MM.1S (cell line): ENCODE results near the gene OBSCN.

Source experiments
- DNase-seq: peaks from one replicate; pipeline ENCODE4 v3.0.0-alpha.2; 2015
- H2AFZ ChIP-seq: fragments of 300-600 bp; sonication (generic); 2 replicates; pipeline ENCODE4 v1.6.0; 2016; ENCODE audit warnings: antibody characterized with exemption, low read length
- H3F3A ChIP-seq: fragments of 300-600 bp; sonication (generic); 2 replicates; pipeline ENCODE4 v1.6.1; 2016; ENCODE audit warnings: mild to moderate bottlenecking, antibody characterized with exemption, low read length, moderate library complexity, mixed read lengths; ENCODE audit not compliant: insufficient read depth
- H3K27ac ChIP-seq: fragments of 300-600 bp; sonication (generic); 2 replicates; pipeline ENCODE4 v1.5.1; 2016; ENCODE audit warnings: mild to moderate bottlenecking, low read length
- H3K27me3 ChIP-seq: fragments of 300-600 bp; sonication (generic); replicated peaks from 2 replicates; pipeline ENCODE4 v1.6.0; 2016; ENCODE audit warnings: low read length; ENCODE audit not compliant: insufficient read depth
- H3K36me3 ChIP-seq: fragments of 300-600 bp; sonication (generic); replicated peaks from 2 replicates; pipeline ENCODE4 v1.6.1; 2016; ENCODE audit warnings: mild to moderate bottlenecking, low read length, mixed read lengths; ENCODE audit not compliant: insufficient read depth
- H3K4me1 ChIP-seq: fragments of 300-600 bp; sonication (generic); 2 replicates; pipeline ENCODE4 v1.6.1; 2016; ENCODE audit warnings: low read length, mixed read lengths
- H3K4me2 ChIP-seq: fragments of 300-600 bp; sonication (generic); 2 replicates; pipeline ENCODE4 v1.6.0; 2016; ENCODE audit warnings: low read depth, low read length
- H3K4me3 ChIP-seq: fragments of 300-600 bp; sonication (generic); 2 replicates; pipeline ENCODE4 v1.5.1; 2016; ENCODE audit warnings: low read length, mixed read lengths
- H3K79me2 ChIP-seq: fragments of 300-600 bp; sonication (generic); 2 replicates; pipeline ENCODE4 v1.6.1; 2016; ENCODE audit warnings: mixed run types, low read length, mixed read lengths
- H3K9ac ChIP-seq: fragments of 300-600 bp; sonication (generic); 2 replicates; pipeline ENCODE4 v1.6.1; 2016; ENCODE audit warnings: low read length, mixed read lengths
- H3K9me2 ChIP-seq: fragments of 300-600 bp; sonication (generic); replicated peaks from 2 replicates; pipeline ENCODE4 v1.6.1; 2016; ENCODE audit warnings: mild to moderate bottlenecking, low read length, mixed read lengths; ENCODE audit not compliant: insufficient read depth
- H3K9me3 ChIP-seq: fragments of 300-600 bp; sonication (generic); replicated peaks from 2 replicates; pipeline ENCODE4 v1.6.1; 2016; ENCODE audit warnings: mild to moderate bottlenecking, low read length, mixed read lengths; ENCODE audit not compliant: insufficient read depth
- H4K20me1 ChIP-seq: fragments of 300-600 bp; sonication (generic); 2 replicates; pipeline ENCODE4 v1.6.1; 2016; ENCODE audit warnings: mild to moderate bottlenecking, low read length, moderate library complexity, mixed read lengths; ENCODE audit not compliant: insufficient read depth
- CTCF ChIP-seq: fragments of 300-600 bp; sonication (generic); IDR thresholded peaks from 2 replicates; pipeline ENCODE4 v1.5.1; 2016; ENCODE audit warnings: antibody characterized with exemption, low read length, mixed read lengths
- EZH2 ChIP-seq: fragments of 300-600 bp; sonication (generic); optimal IDR thresholded peaks from 2 replicates; pipeline ENCODE3; 2017; ENCODE audit warnings: low read depth, mild to moderate bottlenecking, antibody characterized with exemption, low read length, mixed read lengths
- EZH2phosphoT487 ChIP-seq: fragments of 300-600 bp; sonication (generic); IDR thresholded peaks from 2 replicates; pipeline ENCODE4 v1.6.1; 2018; ENCODE audit warnings: antibody characterized with exemption, low read length

Gene OBSCN

GRCh38 chr1:228285661-228286504 lies 78.0 kb downstream of the OBSCN start:
- H3K9ac ChIP-seq, result no peak overlapping the region
- no peak for DNase-seq
- 0 out of 2 replicates have a peak, but pooled peaks cover 12% of the 10 kb centered on the region for H3K27me3 ChIP-seq
- no peak overlapping the region for H3K4me3 ChIP-seq
- no peak overlapping the region for H2AFZ ChIP-seq
- H3K9me3 ChIP-seq, result no peaks in the 10 kb centered on the region
- no peaks in the 10 kb centered on the region for H3K79me2 ChIP-seq
- no peak overlapping the region for H3K4me2 ChIP-seq
- TF ChIP-seq EZH2phosphoT487, result no peak
- no peak for TF ChIP-seq CTCF
- no peak for TF ChIP-seq EZH2
- no peaks in the 10 kb centered on the region for H3K36me3 ChIP-seq
- no peaks in the 10 kb centered on the region for H3K4me1 ChIP-seq
- H3F3A ChIP-seq, result no peaks in the 10 kb centered on the region
- H3K9me2 ChIP-seq, result no peaks in the 10 kb centered on the region
- H4K20me1 ChIP-seq, result no peaks in the 10 kb centered on the region
- no peak overlapping the region for H3K27ac ChIP-seq

GRCh38 chr1:228286505-228287417 lies 78.9 kb downstream of the OBSCN start:
- Histone ChIP-seq H3K4me3 (no peak overlapping the region), H3K9me2 (no peaks in the 10 kb centered on the region), H3K27ac (no peak overlapping the region), H3K9ac (no peak overlapping the region), H3K79me2 (no peaks in the 10 kb centered on the region), H3K36me3 (no peaks in the 10 kb centered on the region), H4K20me1 (no peaks in the 10 kb centered on the region), H3K27me3 (0 out of 2 replicates have a peak, but pooled peaks cover 12% of the 10 kb centered on the region), H3F3A (no peaks in the 10 kb centered on the region), H3K4me2 (no peak overlapping the region), H3K9me3 (no peaks in the 10 kb centered on the region), H3K4me1 (no peaks in the 10 kb centered on the region), H2AFZ (no peak overlapping the region)
- TF ChIP-seq EZH2phosphoT487 (no peak), CTCF (no peak), EZH2 (no peak)
- DNase-seq, result no peak

- TF ChIP-seq CTCF, result no peak
- TF ChIP-seq EZH2, result no peak
- TF ChIP-seq EZH2phosphoT487, result no peak
- Histone ChIP-seq H3K27ac (no peak overlapping the region), H3K36me3 (no peaks in the 10 kb centered on the region), H3K79me2 (no peaks in the 10 kb centered on the region), H3K4me3 (no peak overlapping the region), H2AFZ (no peak overlapping the region), H4K20me1 (no peaks in the 10 kb centered on the region), H3K4me1 (no peaks in the 10 kb centered on the region), H3K9me3 (no peaks in the 10 kb centered on the region), H3K27me3 (0 out of 2 replicates have a peak, but pooled peaks cover 12% of the 10 kb centered on the region), H3K9me2 (no peaks in the 10 kb centered on the region), H3K4me2 (no peak overlapping the region), H3F3A (no peaks in the 10 kb centered on the region), H3K9ac (no peak overlapping the region)
- DNase-seq, result no peak
These were observed 79.9 kb downstream of the OBSCN start for GRCh38 chr1:228287541-228288425.
